Astrocyte of the hippocampus (primary cell): Measurements from ENCODE around the gene ARL8A.
"Not testable (repeated sequence)": the region's sequence is repeated elsewhere in the genome, so short reads cannot be mapped to it uniquely, and the experiment has no call there.

Experiments
- DNase-seq: peaks from one replicate; pipeline ENCODE4 v3.0.0; 2011; ENCODE audit warnings: low read depth, low spot score

The ARL8A gene

GRCh38 chr1:202144402-202145067 lies at the start of gene ARL8A:
Gene ARL8A (minus strand): TSS chr1:202144737. CDS start chr1:202144572, 165 bp downstream.
- peak; percentile 79 for DNase-seq

- no peak for DNase-seq
Observed at GRCh38 chr1:202194328-202194648, 49.8 kb upstream of the ARL8A start.

- DNase-seq: peak; percentile 39
Observed at GRCh38 chr1:202193614-202194327, 49.2 kb upstream of the ARL8A start, which contains the start of gene LGR6. Gene LGR6 (plus strand): TSS chr1:202193799. CDS start chr1:202193990, 191 bp downstream.

GRCh38 chr1:202192770-202193613 lies 48.5 kb upstream of the ARL8A start:
- peak; percentile 79 for DNase-seq

GRCh38 chr1:202191391-202191790 lies 46.9 kb upstream of the ARL8A start:
- not testable (repeated sequence) for DNase-seq

- DNase-seq: no peak
Observed at GRCh38 chr1:202189918-202190715, 45.6 kb upstream of the ARL8A start.

- DNase-seq: peak; percentile 77
Observed at GRCh38 chr1:202189001-202189790, 44.7 kb upstream of the ARL8A start.

- no peak for DNase-seq
Observed at GRCh38 chr1:202187697-202188407, 43.3 kb upstream of the ARL8A start.

- no peak for DNase-seq
Observed at GRCh38 chr1:202187041-202187671, 42.6 kb upstream of the ARL8A start.

- DNase-seq: no peak
Observed at GRCh38 chr1:202186327-202186726, 41.8 kb upstream of the ARL8A start.

- peak; percentile 94 for DNase-seq
Observed at GRCh38 chr1:202184750-202185460, 40.4 kb upstream of the ARL8A start.

GRCh38 chr1:202182040-202182877 lies 37.7 kb upstream of the ARL8A start:
- DNase-seq: no peak

GRCh38 chr1:202181586-202181985 lies 37.0 kb upstream of the ARL8A start:
- DNase-seq: no peak

GRCh38 chr1:202180751-202181139 lies 36.2 kb upstream of the ARL8A start:
- DNase-seq: not testable (repeated sequence)

GRCh38 chr1:202179828-202180750 lies 35.6 kb upstream of the ARL8A start:
- DNase-seq: no peak

GRCh38 chr1:202176949-202177927 lies 32.7 kb upstream of the ARL8A start:
- no peak for DNase-seq
